ENCODE measurements around the gene KIAA0040.

DNA sequence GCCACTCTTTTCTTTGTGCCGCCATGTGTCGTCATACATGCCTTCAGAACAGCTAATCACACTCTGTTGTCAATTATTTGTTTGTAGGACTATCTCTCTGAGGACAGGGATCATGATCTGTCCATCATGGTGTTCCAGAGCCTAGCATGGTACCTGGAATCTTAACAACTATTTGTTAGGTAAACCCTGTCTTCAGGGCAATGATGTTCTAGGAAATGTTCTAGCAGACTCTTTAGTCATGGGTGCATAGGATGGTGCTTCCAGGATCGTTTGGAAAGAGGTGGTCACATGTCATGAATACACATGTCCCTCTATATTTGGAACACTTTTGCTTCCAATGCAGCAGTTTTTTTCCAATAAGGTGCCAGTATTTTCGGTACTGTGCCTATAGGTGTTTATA is 18.2 kb upstream of the KIAA0040 start:
- TF ChIP-seq, protein P1, sequence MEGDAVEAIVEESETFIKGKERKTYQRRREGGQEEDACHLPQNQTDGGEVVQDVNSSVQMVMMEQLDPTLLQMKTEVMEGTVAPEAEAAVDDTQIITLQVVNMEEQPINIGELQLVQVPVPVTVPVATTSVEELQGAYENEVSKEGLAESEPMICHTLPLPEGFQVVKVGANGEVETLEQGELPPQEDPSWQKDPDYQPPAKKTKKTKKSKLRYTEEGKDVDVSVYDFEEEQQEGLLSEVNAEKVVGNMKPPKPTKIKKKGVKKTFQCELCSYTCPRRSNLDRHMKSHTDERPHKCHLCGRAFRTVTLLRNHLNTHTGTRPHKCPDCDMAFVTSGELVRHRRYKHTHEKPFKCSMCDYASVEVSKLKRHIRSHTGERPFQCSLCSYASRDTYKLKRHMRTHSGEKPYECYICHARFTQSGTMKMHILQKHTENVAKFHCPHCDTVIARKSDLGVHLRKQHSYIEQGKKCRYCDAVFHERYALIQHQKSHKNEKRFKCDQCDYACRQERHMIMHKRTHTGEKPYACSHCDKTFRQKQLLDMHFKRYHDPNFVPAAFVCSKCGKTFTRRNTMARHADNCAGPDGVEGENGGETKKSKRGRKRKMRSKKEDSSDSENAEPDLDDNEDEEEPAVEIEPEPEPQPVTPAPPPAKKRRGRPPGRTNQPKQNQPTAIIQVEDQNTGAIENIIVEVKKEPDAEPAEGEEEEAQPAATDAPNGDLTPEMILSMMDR (IDR thresholded peaks at IDR 0.05) = no peak
- TF ChIP-seq POLR2A (IDR thresholded peaks at IDR 0.05) = no peak
